Psoas muscle (tissue), 8 donors: ENCODE data around the gene NPIPB2. TPM values are rescaled to one million over a fixed set of nuclear protein-coding genes. Genes with fewer than 3 reads are reported as not detected.
"Not testable (repeated sequence)": the region's sequence is repeated elsewhere in the genome, so short reads cannot be mapped to it uniquely, and the experiment has no call there.

Source experiments
- ATAC-seq, 4 donors: fragments of 200-7000 bp; cut with Tn5 transposase; one replicate each; pipeline ENCODE4 v1.9.1; 2020; ENCODE audit warnings: moderate library complexity in 3 of 4, mild to moderate bottlenecking in 2 of 4
- DNase-seq, 2 donors: peaks; one replicate each; pipeline ENCODE4 v3.0.0-alpha.2; 2020
- H3K27ac ChIP-seq: fragments of 200-600 bp; one replicate; pipeline ENCODE4 v1.8.0; 2022
- H3K27me3 ChIP-seq, 3 donors: fragments of 200-600 bp in 1 of 3; one replicate each; pipeline versions ENCODE4 v1.6.1 to v1.8.0; 2013 to 2022; ENCODE audit warnings: low read length in 2 of 3, mild to moderate bottlenecking in 2 of 3, moderate library complexity in 1 of 3; ENCODE audit not compliant: insufficient read depth in 3 of 3
- H3K36me3 ChIP-seq, 2 donors: fragments of 200-600 bp in 1 of 2; one replicate each; pipeline versions ENCODE4 v1.6.1 to v1.8.0; 2013 to 2022; ENCODE audit warnings: low read depth in 1 of 2, mild to moderate bottlenecking in 1 of 2, moderate library complexity in 1 of 2; ENCODE audit not compliant: insufficient read depth in 1 of 2
- H3K4me1 ChIP-seq: fragments of 200-600 bp; one replicate; pipeline ENCODE4 v1.8.0; 2022
- H3K4me3 ChIP-seq: fragments of 200-600 bp; one replicate; pipeline ENCODE4 v1.8.0; 2022; ENCODE audit warnings: mild to moderate bottlenecking
- H3K9me3 ChIP-seq: fragments of 200-600 bp; one replicate; pipeline ENCODE4 v1.8.0; 2022
- CTCF ChIP-seq: fragments of 200-600 bp; IDR thresholded peaks from one replicate; pipeline ENCODE4 v1.8.0; 2022; ENCODE audit warnings: antibody characterized with exemption
- WGBS, 3 donors: extraction: QIAGEN DNeasy Blood & Tissue Kit; methylation state at CpG; one replicate each; pipeline versions ENCODE4 v1.1.6 to v1.1.7; 2013; 5-methylcytosine and 5-hydroxymethylcytosine counted together
- intact Hi-C, 2 donors: fragments of 100-400 bp; cut with DNase I; formaldehyde crosslinking; loops; one replicate each; pipeline versions ENCODE4 v1.11.0 to v1.14.2; 2022
- polyA plus RNA-seq, 3 donors: library from polyadenylated mRNA; stranded (reverse); fragments of 200-250 nt; gene quantifications; one replicate each; pipeline ENCODE4 v1.2.3, GENCODE V29; 2013
- total RNA-seq, 4 donors: library from RNA; stranded (reverse); fragmentation: NEBNext Ultra II Directional in 2 of 4; extraction: Animal tissue kit (Norgen Biotek cat#: 25700) in 2 of 4; gene quantifications; one replicate each; pipeline versions ENCODE4 v1.2.1 to v1.2.4, GENCODE V29; 2021 to 2023
- donor health status: healthy with polysubstance abuse.
- donor health status: DM: no; HTN: no; CAD: no; lungs with moderate emphysema.
- donor health status: Bipolar disorder and iron deficiency.
- donor health status: healthy.
- donor health status: DM: yes; HTN: yes; CAD: no.
- donor health status: DM: no; HTN: no; CAD: no.
- donor health status: DM: no; HTN: no; CAD: no.
- donor health status: DM: yes; HTN: yes; CAD: no.

NPIPB2 gene
- total and polyA plus RNA-seq, 7 donors, result 1.7 to 5.6 (median 2.7) TPM; not detected in 2

DNA sequence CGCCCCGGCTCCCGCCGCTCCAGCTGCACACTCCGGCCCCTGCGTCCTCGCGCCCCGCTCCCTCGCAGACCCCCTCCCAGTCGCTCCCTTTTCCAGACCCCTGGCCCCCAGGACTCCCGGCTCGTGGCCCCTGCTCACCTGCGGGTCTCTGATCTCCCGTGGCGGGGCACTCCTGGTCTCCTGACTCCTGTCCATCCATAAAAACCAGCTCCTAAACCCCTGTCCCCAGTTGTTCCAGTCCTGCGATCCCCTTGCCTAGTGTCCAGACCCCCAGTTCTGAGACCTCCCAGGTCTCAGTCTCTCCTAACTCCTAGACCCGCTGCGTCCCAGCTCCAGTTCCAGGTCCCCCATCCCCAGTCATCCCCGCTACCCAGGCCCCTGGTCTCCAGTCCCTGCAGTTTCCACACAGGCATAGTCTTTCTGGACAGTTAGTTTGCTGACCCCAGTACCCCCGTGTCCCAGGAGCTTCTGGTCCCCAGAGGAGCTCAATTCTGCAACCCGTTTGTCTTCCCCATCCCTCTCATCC lies 35.1 kb upstream of the NPIPB2 start:
- H3K27ac ChIP-seq, result peak overlapping the region; percentile 80
- intact Hi-C loops, result loop anchor here in 1 of 2 donors (2.0 to 5.0 kb wide), 2 partner anchors 62 to 85 kb away; partner anchors contain the start of gene GSPT1
- no peaks in the 10 kb centered on the region for H3K27me3 ChIP-seq
- H3K9me3 ChIP-seq, result no peaks in the 10 kb centered on the region
- H3K4me1 ChIP-seq, result peaks cover 12% of the 10 kb centered on the region
- DNase-seq (peak; percentile 15 to 49), ATAC-seq (peak in 3 of 4 donors; percentile 2 to 21 (median 9))
- WGBS, 3 donors, result 0% methylated on average over 18 to 22 of the region's 22 CpGs
- peak overlapping the region; percentile 80 for H3K4me3 ChIP-seq
- peaks cover 0 to 5% of the 10 kb centered on the region in 2 donors for H3K36me3 ChIP-seq
- no peak for TF ChIP-seq CTCF

DNA sequence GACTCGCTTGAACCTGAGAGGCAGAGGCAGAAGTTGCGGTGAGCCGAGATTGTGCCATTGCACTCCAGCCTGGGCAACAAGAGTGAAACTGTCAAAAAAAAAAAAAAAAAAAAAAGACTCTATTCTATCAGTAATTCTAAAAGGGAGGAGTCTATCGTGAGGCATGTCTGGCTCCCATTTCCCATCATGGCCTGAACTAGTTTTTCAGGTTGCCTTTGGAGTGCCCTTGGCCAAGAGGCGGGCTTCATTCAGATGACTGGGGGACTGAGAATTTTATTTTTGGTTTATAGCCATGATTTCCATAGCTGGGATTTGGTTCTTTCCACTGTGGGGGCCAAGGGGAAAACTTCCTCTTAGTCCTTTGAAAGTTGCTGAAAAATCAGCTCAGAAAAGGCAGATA lies 31.2 kb upstream of the NPIPB2 start:
- Histone ChIP-seq H3K9me3 (no peaks in the 10 kb centered on the region), H3K27me3 (no peaks in the 10 kb centered on the region), H3K4me1 (peaks cover 5% of the 10 kb centered on the region), H3K36me3 (peaks cover 0 to 5% of the 10 kb centered on the region in 2 donors), H3K27ac (no peak overlapping the region), H3K4me3 (no peak overlapping the region)
- no peak for TF ChIP-seq CTCF
- WGBS, 3 donors, result 85 to 89% (median 89%) methylated on average over 5 of the region's 5 CpGs
- DNase-seq (no peak), ATAC-seq (no peak)
- intact Hi-C loops, result no loop called here

DNA sequence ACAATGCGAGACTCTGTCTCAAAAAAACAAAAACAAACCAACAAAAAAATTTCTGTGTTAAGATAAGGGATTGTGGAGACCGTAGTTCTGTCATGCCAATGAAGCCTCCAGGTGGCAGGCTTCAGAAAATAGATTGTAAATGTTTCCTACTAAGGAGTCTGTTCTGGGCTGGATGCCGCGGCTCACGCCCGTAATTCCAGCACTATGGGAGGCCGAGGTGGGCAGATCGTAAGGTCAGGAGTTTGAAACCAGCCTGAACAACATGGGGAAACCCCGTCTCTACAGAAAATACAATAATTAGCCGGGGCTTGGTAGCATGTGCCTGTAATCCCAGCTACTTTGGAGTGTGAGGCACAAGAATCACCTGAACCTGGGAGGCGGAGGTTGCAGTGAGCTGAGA lies 30.3 kb upstream of the NPIPB2 start:
- no peak for DNase-seq
- no peak for ATAC-seq
- H3K36me3 ChIP-seq, result peaks cover 0 to 5% of the 10 kb centered on the region in 2 donors
- no peaks in the 10 kb centered on the region for H3K9me3 ChIP-seq
- no peak overlapping the region for H3K27ac ChIP-seq
- WGBS, 3 donors, result 73 to 86% (median 81%) methylated on average over 11 of the region's 11 CpGs
- intact Hi-C loops, result no loop called here
- H3K4me3 ChIP-seq, result no peak overlapping the region
- TF ChIP-seq CTCF, result peak; percentile 7
- no peaks in the 10 kb centered on the region for H3K27me3 ChIP-seq
- peaks cover 5% of the 10 kb centered on the region for H3K4me1 ChIP-seq

DNA sequence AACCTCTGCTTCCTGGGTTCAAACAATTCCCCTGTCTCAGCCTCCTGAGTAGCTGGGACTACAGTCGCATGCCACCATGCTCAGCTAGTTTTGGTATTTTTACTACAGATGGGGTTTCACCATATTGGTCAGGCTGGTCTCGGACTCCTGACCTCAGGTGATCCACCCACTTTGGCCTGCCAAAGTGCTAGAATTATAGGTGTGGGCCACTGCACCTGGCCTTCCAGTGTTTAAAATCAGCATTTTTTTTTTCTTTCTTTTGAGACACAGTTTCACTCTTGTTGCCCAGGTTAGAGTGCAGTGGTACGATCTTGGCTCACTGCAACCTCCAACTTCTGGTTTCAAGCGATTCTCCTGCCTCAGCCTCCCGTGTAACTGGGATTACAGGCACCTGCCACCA lies 28.4 kb upstream of the NPIPB2 start:
- WGBS, 3 donors, result 93 to 95% (median 94%) methylated on average over 5 of the region's 5 CpGs
- H3K36me3 ChIP-seq, H3K27me3 ChIP-seq, DNase-seq, H3K4me1 ChIP-seq, ATAC-seq, H3K4me3 ChIP-seq, H3K9me3 ChIP-seq, H3K27ac ChIP-seq, intact Hi-C loops: not testable (repeated sequence)

DNA sequence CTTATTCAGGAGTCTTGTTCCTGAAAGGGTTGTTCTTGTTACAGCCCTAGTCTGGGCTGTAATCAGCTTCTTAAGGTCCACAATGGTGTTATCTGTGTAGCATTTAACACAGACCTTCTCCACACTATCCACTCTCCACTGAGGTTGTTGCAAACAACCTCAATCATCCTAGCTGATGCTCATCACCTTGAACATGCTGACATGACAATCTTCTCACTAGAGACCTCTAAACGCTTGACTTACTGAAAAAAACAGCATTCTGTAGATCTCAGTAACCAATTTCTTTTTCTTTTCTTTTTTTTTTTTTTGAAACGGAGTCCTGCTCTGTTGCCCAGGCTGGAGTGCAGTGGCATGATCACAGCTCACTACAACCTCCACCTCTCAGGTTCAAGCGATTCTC lies 26.7 kb upstream of the NPIPB2 start:
- H3K36me3 ChIP-seq, result peaks cover 0 to under 1% of the 10 kb centered on the region in 2 donors
- DNase-seq (no peak), ATAC-seq (no peak)
- H3K4me3 ChIP-seq, result no peak overlapping the region
- 83 to 92% (median 89%) methylated on average over 3 of the region's 3 CpGs for WGBS, 3 donors
- TF ChIP-seq CTCF, result no peak
- peaks cover 7% of the 10 kb centered on the region for H3K4me1 ChIP-seq
- H3K27ac ChIP-seq, result no peak overlapping the region
- H3K9me3 ChIP-seq, result no peaks in the 10 kb centered on the region
- intact Hi-C loops, result no loop called here
- no peaks in the 10 kb centered on the region for H3K27me3 ChIP-seq
